HG03460 (cell line): ENCODE results near the gene RANBP9.

ENCODE experiments used
- ATAC-seq: cut with Tn5 transposase; IDR thresholded peaks from one replicate; pipeline ENCODE4 v1.9.1; 2021; ENCODE audit not compliant: unreplicated experiment

Gene RANBP9

GRCh38 chr6:13655700-13656099, 55.9 kb downstream of the RANBP9 start:
- no peak for ATAC-seq

GRCh38 chr6:13654496-13654895, 57.1 kb downstream of the RANBP9 start:
- ATAC-seq, result no peak

- ATAC-seq, result no peak
Observed at GRCh38 chr6:13653296-13653695, 58.3 kb downstream of the RANBP9 start.

- ATAC-seq, result no peak
Observed at GRCh38 chr6:13649393-13649792, 62.2 kb downstream of the RANBP9 start.

- no peak for ATAC-seq
Observed at GRCh38 chr6:13648850-13649249, 62.8 kb downstream of the RANBP9 start.

- ATAC-seq, result no peak
Observed at GRCh38 chr6:13643125-13643524, 68.5 kb downstream of the RANBP9 start.

- no peak for ATAC-seq
Observed at GRCh38 chr6:13641315-13641714, 70.3 kb downstream of the RANBP9 start.

- no peak for ATAC-seq
Observed at GRCh38 chr6:13638626-13639025, 73.0 kb downstream of the RANBP9 start.

- ATAC-seq, result no peak
Observed at GRCh38 chr6:13638014-13638413, 73.6 kb downstream of the RANBP9 start.

GRCh38 chr6:13635948-13636658, 75.5 kb downstream of the RANBP9 start:
- ATAC-seq, result no peak

- no peak for ATAC-seq
Observed at GRCh38 chr6:13633343-13633742, 78.3 kb downstream of the RANBP9 start.

GRCh38 chr6:13630499-13630898, 81.1 kb downstream of the RANBP9 start:
- ATAC-seq, result no peak

GRCh38 chr6:13629459-13630116, 82.0 kb downstream of the RANBP9 start:
- no peak for ATAC-seq

GRCh38 chr6:13624871-13625288, 86.8 kb downstream of the RANBP9 start:
- no peak for ATAC-seq

- no peak for ATAC-seq
Observed at GRCh38 chr6:13617066-13617465, 94.6 kb downstream of the RANBP9 start.

- ATAC-seq, result no peak
Observed at GRCh38 chr6:13615792-13616120, 95.9 kb downstream of the RANBP9 start.

- ATAC-seq, result peak; percentile 88
Observed at GRCh38 chr6:13614926-13615791, 96.5 kb downstream of the RANBP9 start, which contains the start of gene NOL7. NOL7 (plus strand) TSS chr6:13615335; CDS start chr6:13615359, 24 bp downstream.

- peak; percentile 18 for ATAC-seq
Observed at GRCh38 chr6:13614126-13614925, 97.3 kb downstream of the RANBP9 start.

GRCh38 chr6:13613029-13613594, 98.5 kb downstream of the RANBP9 start:
- ATAC-seq, result no peak

GRCh38 chr6:13611715-13612114, 99.9 kb downstream of the RANBP9 start:
- ATAC-seq, result no peak

GRCh38 chr6:13605634-13606033, 106.0 kb downstream of the RANBP9 start:
- ATAC-seq, result no peak
